Endothelial cell of umbilical vein (primary cell): ENCODE data around the gene MKLN1.

Source experiments
- POLR2AphosphoS5 ChIP-seq: IDR thresholded peaks from 2 replicates; pipeline ENCODE4 v1.6.1; 2012; ENCODE audit warnings: low read depth, mild to moderate bottlenecking, control low read depth, low read length, moderate library complexity; ENCODE audit not compliant: insufficient read depth
- TF ChIP-seq, protein P1 (sequence below): IDR thresholded peaks from 2 replicates; pipeline ENCODE4 v1.6.1; 2011; ENCODE audit not compliant: insufficient read depth, insufficient read length
- TF ChIP-seq, protein P2 (sequence below), 2 donors: IDR thresholded peaks; 1 replicate in 1 of 2; 2 replicates in 1 of 2; pipeline ENCODE4 v1.5.1; 2011; ENCODE audit warnings: low read length in 2 of 2, mild to moderate bottlenecking in 2 of 2, moderate library complexity in 2 of 2, control low read depth in 1 of 2, inconsistent platforms in 1 of 2, low read depth in 1 of 2; ENCODE audit not compliant: insufficient read depth in 1 of 2; ENCODE audit errors: extremely low read depth in 1 of 2

DNA sequence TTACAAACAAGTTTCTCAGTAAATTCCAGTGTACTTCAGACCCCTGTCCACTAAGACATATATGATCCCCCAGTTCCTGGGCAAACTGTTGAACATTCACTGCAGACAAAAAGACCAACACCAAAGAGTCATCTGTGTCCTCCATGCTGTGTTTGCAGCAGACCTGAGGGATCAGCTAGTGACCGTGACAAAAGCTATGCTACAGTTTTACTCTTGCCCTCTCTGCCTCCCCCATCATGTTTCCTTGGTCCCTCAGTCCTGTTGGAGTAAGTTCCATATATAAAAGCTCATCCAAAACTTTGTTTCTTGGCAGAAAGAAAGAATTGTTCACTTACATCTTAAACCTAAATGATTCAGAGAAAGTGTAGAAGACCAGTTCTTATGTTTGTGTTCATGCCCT, 172.7 kb downstream of the MKLN1 start:
- TF ChIP-seq, protein P1, sequence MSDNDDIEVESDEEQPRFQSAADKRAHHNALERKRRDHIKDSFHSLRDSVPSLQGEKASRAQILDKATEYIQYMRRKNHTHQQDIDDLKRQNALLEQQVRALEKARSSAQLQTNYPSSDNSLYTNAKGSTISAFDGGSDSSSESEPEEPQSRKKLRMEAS: no peak
- TF ChIP-seq, protein P2, sequence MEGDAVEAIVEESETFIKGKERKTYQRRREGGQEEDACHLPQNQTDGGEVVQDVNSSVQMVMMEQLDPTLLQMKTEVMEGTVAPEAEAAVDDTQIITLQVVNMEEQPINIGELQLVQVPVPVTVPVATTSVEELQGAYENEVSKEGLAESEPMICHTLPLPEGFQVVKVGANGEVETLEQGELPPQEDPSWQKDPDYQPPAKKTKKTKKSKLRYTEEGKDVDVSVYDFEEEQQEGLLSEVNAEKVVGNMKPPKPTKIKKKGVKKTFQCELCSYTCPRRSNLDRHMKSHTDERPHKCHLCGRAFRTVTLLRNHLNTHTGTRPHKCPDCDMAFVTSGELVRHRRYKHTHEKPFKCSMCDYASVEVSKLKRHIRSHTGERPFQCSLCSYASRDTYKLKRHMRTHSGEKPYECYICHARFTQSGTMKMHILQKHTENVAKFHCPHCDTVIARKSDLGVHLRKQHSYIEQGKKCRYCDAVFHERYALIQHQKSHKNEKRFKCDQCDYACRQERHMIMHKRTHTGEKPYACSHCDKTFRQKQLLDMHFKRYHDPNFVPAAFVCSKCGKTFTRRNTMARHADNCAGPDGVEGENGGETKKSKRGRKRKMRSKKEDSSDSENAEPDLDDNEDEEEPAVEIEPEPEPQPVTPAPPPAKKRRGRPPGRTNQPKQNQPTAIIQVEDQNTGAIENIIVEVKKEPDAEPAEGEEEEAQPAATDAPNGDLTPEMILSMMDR (IDR thresholded peaks at IDR 0.05; ENCODE audit: extremely low read depth in 1 of 2, insufficient read depth in 1 of 2, low read depth in 1 of 2, low read length in 2 of 2): no peak
- no peak for TF ChIP-seq POLR2AphosphoS5
